Esophagus muscularis mucosa (tissue), 4 donors: ENCODE measurements around the gene PLOD3.

Experiments used
- EP300 ChIP-seq: sonication (generic); formaldehyde crosslinking; IDR thresholded peaks from one replicate; pipeline ENCODE4 v1.6.1; 2017; ENCODE audit warnings: antibody characterized with exemption
- POLR2A ChIP-seq: fragments of 450-650 bp; IDR thresholded peaks from one replicate; pipeline ENCODE4 v1.6.1; 2017; ENCODE audit warnings: antibody characterized with exemption, moderate library complexity, mild to moderate bottlenecking, low read depth
- POLR2AphosphoS5 ChIP-seq, 2 donors: sonication (generic); formaldehyde crosslinking; IDR thresholded peaks; one replicate each; pipeline ENCODE4 v1.6.1; 2017; ENCODE audit warnings: antibody characterized with exemption in 2 of 2
- TF ChIP-seq, protein P1 (sequence below), 3 experiments: fragments of 200-600 bp in 2 of 3; fragments of 450-650 bp in 1 of 3; sonication (generic) in 2 of 3; IDR thresholded peaks; one replicate each; pipeline ENCODE4 v1.5.1; 2017 to 2019; ENCODE audit warnings: antibody characterized with exemption in 3 of 3, mild to moderate bottlenecking in 2 of 3, moderate library complexity in 1 of 3

DNA sequence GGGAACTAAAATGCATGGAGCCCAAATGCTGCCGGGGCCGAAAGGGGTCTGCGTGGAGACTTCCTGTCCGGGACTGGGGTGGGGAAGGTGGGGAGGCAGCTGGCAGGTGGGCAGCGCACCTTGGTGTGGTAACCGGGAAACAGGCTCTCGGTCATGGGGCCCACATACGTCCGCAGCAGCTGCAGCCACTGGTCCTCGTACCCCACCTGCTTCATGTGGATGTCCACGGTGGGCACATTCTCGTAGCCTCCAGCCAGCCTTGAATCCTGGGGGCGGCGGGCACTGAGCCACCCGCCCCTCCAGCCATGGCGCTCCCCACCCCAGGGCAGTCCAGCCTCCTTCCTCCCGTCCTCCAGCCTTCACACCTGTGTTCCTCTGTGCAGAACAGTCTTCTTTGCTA lies 9.9 kb downstream of the PLOD3 start:
- TF ChIP-seq, protein P1, sequence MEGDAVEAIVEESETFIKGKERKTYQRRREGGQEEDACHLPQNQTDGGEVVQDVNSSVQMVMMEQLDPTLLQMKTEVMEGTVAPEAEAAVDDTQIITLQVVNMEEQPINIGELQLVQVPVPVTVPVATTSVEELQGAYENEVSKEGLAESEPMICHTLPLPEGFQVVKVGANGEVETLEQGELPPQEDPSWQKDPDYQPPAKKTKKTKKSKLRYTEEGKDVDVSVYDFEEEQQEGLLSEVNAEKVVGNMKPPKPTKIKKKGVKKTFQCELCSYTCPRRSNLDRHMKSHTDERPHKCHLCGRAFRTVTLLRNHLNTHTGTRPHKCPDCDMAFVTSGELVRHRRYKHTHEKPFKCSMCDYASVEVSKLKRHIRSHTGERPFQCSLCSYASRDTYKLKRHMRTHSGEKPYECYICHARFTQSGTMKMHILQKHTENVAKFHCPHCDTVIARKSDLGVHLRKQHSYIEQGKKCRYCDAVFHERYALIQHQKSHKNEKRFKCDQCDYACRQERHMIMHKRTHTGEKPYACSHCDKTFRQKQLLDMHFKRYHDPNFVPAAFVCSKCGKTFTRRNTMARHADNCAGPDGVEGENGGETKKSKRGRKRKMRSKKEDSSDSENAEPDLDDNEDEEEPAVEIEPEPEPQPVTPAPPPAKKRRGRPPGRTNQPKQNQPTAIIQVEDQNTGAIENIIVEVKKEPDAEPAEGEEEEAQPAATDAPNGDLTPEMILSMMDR (IDR thresholded peaks at IDR 0.05): no peak
- TF ChIP-seq POLR2A (no peak), EP300 (no peak), POLR2AphosphoS5 (IDR thresholded peaks at IDR 0.05) (no peak)
